Measurements from ENCODE around the gene TGFBR2.

TGFBR2 gene

GRCh38 chr3:30687930-30688570 is 81.6 kb downstream of the TGFBR2 start:
- H3K36me3 Mint-ChIP-seq = peaks cover 79% of the 10 kb centered on the region
- H3K4me1 Mint-ChIP-seq = peaks cover 63% of the 10 kb centered on the region
- no peak for ATAC-seq
- H3K9me3 Mint-ChIP-seq = no peaks in the 10 kb centered on the region
- H3K27me3 Mint-ChIP-seq = no peaks in the 10 kb centered on the region
- H3K27ac Mint-ChIP-seq = peak overlapping the region; percentile 89
- H3K4me3 Mint-ChIP-seq = no peak overlapping the region

GRCh38 chr3:30688776-30689641 is 82.6 kb downstream of the TGFBR2 start:
- H3K4me1 Mint-ChIP-seq = peaks cover 62% of the 10 kb centered on the region
- no peaks in the 10 kb centered on the region for H3K9me3 Mint-ChIP-seq
- H3K4me3 Mint-ChIP-seq = no peak overlapping the region
- H3K27me3 Mint-ChIP-seq = no peaks in the 10 kb centered on the region
- H3K27ac Mint-ChIP-seq = peak overlapping the region; percentile 89
- peaks cover 76% of the 10 kb centered on the region for H3K36me3 Mint-ChIP-seq
- ATAC-seq = no peak

- Mint-ChIP-seq H3K27me3 (no peaks in the 10 kb centered on the region), H3K4me1 (peaks cover 54% of the 10 kb centered on the region), H3K36me3 (peaks cover 76% of the 10 kb centered on the region), H3K4me3 (no peak overlapping the region), H3K27ac (peak overlapping the region; percentile 89), H3K9me3 (no peaks in the 10 kb centered on the region)
- ATAC-seq = no peak
These were observed 83.8 kb downstream of the TGFBR2 start for GRCh38 chr3:30690199-30690598.

- no peak for ATAC-seq
- no peaks in the 10 kb centered on the region for H3K9me3 Mint-ChIP-seq
- peaks cover 75% of the 10 kb centered on the region for H3K36me3 Mint-ChIP-seq
- no peak overlapping the region for H3K4me3 Mint-ChIP-seq
- no peaks in the 10 kb centered on the region for H3K27me3 Mint-ChIP-seq
- H3K4me1 Mint-ChIP-seq = peaks cover 59% of the 10 kb centered on the region
- H3K27ac Mint-ChIP-seq = peak overlapping the region; percentile 89
These were observed 85.0 kb downstream of the TGFBR2 start for GRCh38 chr3:30691249-30691880.

- H3K9me3 Mint-ChIP-seq = no peaks in the 10 kb centered on the region
- H3K4me3 Mint-ChIP-seq = no peak overlapping the region
- no peak for ATAC-seq
- peaks cover 63% of the 10 kb centered on the region for H3K4me1 Mint-ChIP-seq
- H3K27me3 Mint-ChIP-seq = no peaks in the 10 kb centered on the region
- H3K36me3 Mint-ChIP-seq = peaks cover 75% of the 10 kb centered on the region
- peak overlapping the region; percentile 89 for H3K27ac Mint-ChIP-seq
These were observed 85.5 kb downstream of the TGFBR2 start for GRCh38 chr3:30691944-30692343.

GRCh38 chr3:30692498-30693130 is 86.2 kb downstream of the TGFBR2 start:
- ATAC-seq = no peak
- H3K36me3 Mint-ChIP-seq = peaks cover 78% of the 10 kb centered on the region
- H3K27me3 Mint-ChIP-seq = no peaks in the 10 kb centered on the region
- H3K4me1 Mint-ChIP-seq = peaks cover 64% of the 10 kb centered on the region
- no peak overlapping the region for H3K4me3 Mint-ChIP-seq
- no peaks in the 10 kb centered on the region for H3K9me3 Mint-ChIP-seq
- peak overlapping the region; percentile 89 for H3K27ac Mint-ChIP-seq

GRCh38 chr3:30693470-30694120 is 87.2 kb downstream of the TGFBR2 start:
- Mint-ChIP-seq H3K9me3 (no peaks in the 10 kb centered on the region), H3K27ac (peak overlapping the region; percentile 89), H3K4me3 (no peak overlapping the region), H3K4me1 (peaks cover 56% of the 10 kb centered on the region), H3K36me3 (peaks cover 77% of the 10 kb centered on the region), H3K27me3 (no peaks in the 10 kb centered on the region)
- peak; percentile 91 for ATAC-seq

- Mint-ChIP-seq H3K4me1 (peaks cover 50% of the 10 kb centered on the region), H3K27me3 (no peaks in the 10 kb centered on the region), H3K9me3 (no peaks in the 10 kb centered on the region), H3K27ac (no peak overlapping the region), H3K4me3 (no peak overlapping the region), H3K36me3 (peaks cover 72% of the 10 kb centered on the region)
- ATAC-seq = no peak
These were observed 87.7 kb downstream of the TGFBR2 start for GRCh38 chr3:30694148-30694547.

- H3K4me1 Mint-ChIP-seq = peaks cover 47% of the 10 kb centered on the region
- no peak overlapping the region for H3K27ac Mint-ChIP-seq
- H3K36me3 Mint-ChIP-seq = peaks cover 68% of the 10 kb centered on the region
- no peaks in the 10 kb centered on the region for H3K27me3 Mint-ChIP-seq
- H3K9me3 Mint-ChIP-seq = no peaks in the 10 kb centered on the region
- ATAC-seq = no peak
- H3K4me3 Mint-ChIP-seq = no peak overlapping the region
These were observed 88.3 kb downstream of the TGFBR2 start for GRCh38 chr3:30694668-30695067.

GRCh38 chr3:30695302-30696061 is 89.1 kb downstream of the TGFBR2 start:
- peaks cover 41% of the 10 kb centered on the region for H3K4me1 Mint-ChIP-seq
- H3K27ac Mint-ChIP-seq = no peak overlapping the region
- H3K36me3 Mint-ChIP-seq = peaks cover 62% of the 10 kb centered on the region

GRCh38 chr3:30696403-30696819 is 90.0 kb downstream of the TGFBR2 start:
- peaks cover 58% of the 10 kb centered on the region for H3K36me3 Mint-ChIP-seq
- ATAC-seq = no peak
- no peak overlapping the region for H3K27ac Mint-ChIP-seq

More at GRCh38 chr3:30695302-30696061, 89.1 kb downstream of the TGFBR2 start:
- no peaks in the 10 kb centered on the region for H3K27me3 Mint-ChIP-seq
- no peak overlapping the region for H3K4me3 Mint-ChIP-seq
- no peaks in the 10 kb centered on the region for H3K9me3 Mint-ChIP-seq
- no peak for ATAC-seq

GRCh38 chr3:30696896-30697295 is 90.5 kb downstream of the TGFBR2 start:
- Mint-ChIP-seq H3K36me3 (peaks cover 58% of the 10 kb centered on the region), H3K27me3 (no peaks in the 10 kb centered on the region), H3K9me3 (no peaks in the 10 kb centered on the region), H3K4me1 (peaks cover 35% of the 10 kb centered on the region), H3K27ac (peak overlapping the region; percentile 50), H3K4me3 (no peak overlapping the region)
- no peak for ATAC-seq

More at GRCh38 chr3:30696403-30696819, 90.0 kb downstream of the TGFBR2 start:
- H3K4me3 Mint-ChIP-seq = no peak overlapping the region
- H3K9me3 Mint-ChIP-seq = no peaks in the 10 kb centered on the region
- peaks cover 35% of the 10 kb centered on the region for H3K4me1 Mint-ChIP-seq
- H3K27me3 Mint-ChIP-seq = no peaks in the 10 kb centered on the region

GRCh38 chr3:30698549-30698948 is 92.1 kb downstream of the TGFBR2 start:
- H3K27me3 Mint-ChIP-seq = no peaks in the 10 kb centered on the region
- ATAC-seq = no peak
- peaks cover 62% of the 10 kb centered on the region for H3K36me3 Mint-ChIP-seq
- no peak overlapping the region for H3K4me3 Mint-ChIP-seq
- H3K27ac Mint-ChIP-seq = no peak overlapping the region
- H3K4me1 Mint-ChIP-seq = peaks cover 21% of the 10 kb centered on the region
- peaks cover 4% of the 10 kb centered on the region for H3K9me3 Mint-ChIP-seq

- Mint-ChIP-seq H3K4me1 (peaks cover 21% of the 10 kb centered on the region), H3K4me3 (no peak overlapping the region), H3K36me3 (peaks cover 54% of the 10 kb centered on the region), H3K27ac (no peak overlapping the region), H3K27me3 (no peaks in the 10 kb centered on the region), H3K9me3 (peaks cover 4% of the 10 kb centered on the region)
- ATAC-seq = no peak
These were observed 93.5 kb downstream of the TGFBR2 start for GRCh38 chr3:30699927-30700326.
